PC-9 (cell line): ENCODE data around the gene DOCK4. TPM values are rescaled to one million over a fixed set of nuclear protein-coding genes. Genes with fewer than 3 reads are reported as not detected.

ENCODE experiments used
- BruUV-seq: library from RNA; stranded (reverse); fragments of 400-500 nt; replicated peaks from 2 replicates; lab custom pipeline; 2021; lab: Mats Ljungman, UMichigan
- CTCF ChIA-PET: fragments of 300-600 bp; sonication (Branson Sonifier 250); formaldehyde crosslinking; loops from one replicate; lab custom pipeline; 2022; ENCODE audit warnings: antibody characterized with exemption; lab: Charles Lee
- POLR2A ChIA-PET: fragments of 300-600 bp; sonication (Branson Sonifier 250); formaldehyde crosslinking; loops from one replicate; lab custom pipeline; 2022; ENCODE audit warnings: antibody characterized with exemption; ENCODE audit not compliant: unreplicated experiment; lab: Charles Lee
- DNase-seq, 2 experiments: peaks; one replicate each; pipeline versions ENCODE4 v3.0.0 to v3.0.0-alpha.2; 2015 to 2022; ENCODE audit warnings: mixed read lengths in 1 of 2
- H2AFZ ChIP-seq: fragments of 200-600 bp; sonication (generic); 2 replicates; pipeline ENCODE4 v1.8.1; 2017; ENCODE audit warnings: antibody characterized with exemption
- H3F3A ChIP-seq: fragments of 200-600 bp; sonication (generic); 2 replicates; pipeline ENCODE4 v1.8.1; 2017; ENCODE audit warnings: antibody characterized with exemption, mild to moderate bottlenecking, low read depth; ENCODE audit not compliant: insufficient read depth
- H3K27ac ChIP-seq: fragments of 200-600 bp; sonication (generic); 2 replicates; pipeline ENCODE4 v1.6.1; 2016; ENCODE audit warnings: mixed run types
- H3K27me3 ChIP-seq: fragments of 200-600 bp; sonication (generic); 2 replicates; pipeline ENCODE4 v1.6.1; 2016; ENCODE audit warnings: low read depth, mixed run types; ENCODE audit not compliant: insufficient read depth
- H3K36me3 ChIP-seq: fragments of 200-600 bp; sonication (generic); 2 replicates; pipeline ENCODE4 v1.6.1; 2016; ENCODE audit warnings: low read depth, mixed run types
- H3K4me1 ChIP-seq: fragments of 200-600 bp; sonication (generic); replicated peaks from 2 replicates; pipeline ENCODE4 v1.6.1; 2016; ENCODE audit warnings: mixed run types; ENCODE audit not compliant: insufficient read depth
- H3K4me2 ChIP-seq: fragments of 200-600 bp; sonication (generic); 2 replicates; pipeline ENCODE4 v1.6.1; 2017; ENCODE audit warnings: mixed run types
- H3K4me3 ChIP-seq: fragments of 200-600 bp; sonication (generic); 2 replicates; pipeline ENCODE4 v1.6.1; 2016; ENCODE audit warnings: mixed run types
- H3K79me2 ChIP-seq: fragments of 200-600 bp; sonication (generic); 2 replicates; pipeline ENCODE4 v1.6.1; 2017; ENCODE audit warnings: low read depth, mixed run types
- H3K9me2 ChIP-seq: fragments of 200-600 bp; sonication (generic); 2 replicates; pipeline ENCODE4 v1.8.1; 2017; ENCODE audit warnings: mild to moderate bottlenecking; ENCODE audit not compliant: insufficient read depth
- H3K9me3 ChIP-seq: fragments of 200-600 bp; sonication (generic); 2 replicates; pipeline ENCODE4 v1.8.1; 2016; ENCODE audit warnings: low read depth; ENCODE audit not compliant: insufficient read depth
- H4K20me1 ChIP-seq: fragments of 200-600 bp; sonication (generic); 2 replicates; pipeline ENCODE4 v1.8.1; 2017; ENCODE audit not compliant: insufficient read depth
- CTCF ChIP-seq: fragments of 200-600 bp; sonication (generic); conservative IDR thresholded peaks from 2 replicates; pipeline ENCODE4 v1.6.1; 2017; ENCODE audit warnings: mixed run types, antibody characterized with exemption, mild to moderate bottlenecking, moderate library complexity
- EZH2 ChIP-seq: fragments of 200-600 bp; sonication (generic); IDR thresholded peaks from 2 replicates; pipeline ENCODE4 v1.8.0; 2017; ENCODE audit warnings: antibody characterized with exemption, low read depth
- intact Hi-C: fragments of 100-400 bp; cut with micrococcal nuclease; formaldehyde crosslinking; loops from one replicate; pipeline ENCODE4 v1.10.0; 2022; ENCODE audit not compliant: unreplicated experiment
- total RNA-seq: library from RNA; stranded (reverse); gene quantifications from 2 replicates; pipeline ENCODE4 v1.2.3, GENCODE V29; 2021

DOCK4 gene
- total RNA-seq, 1 experiment from 2014 or later = 0.98 TPM

- DNase-seq = no peak
- intact Hi-C loops = no loop called here
- ChIA-PET CTCF (no interaction called here), POLR2A (no interaction called here)
- Histone ChIP-seq H3K4me2 (no peak overlapping the region), H3K27me3 (no peaks in the 10 kb centered on the region), H3K9me2 (no peaks in the 10 kb centered on the region), H4K20me1 (no peaks in the 10 kb centered on the region), H3K4me1 (no peaks in the 10 kb centered on the region), H3K27ac (no peak overlapping the region), H3K36me3 (no peaks in the 10 kb centered on the region), H3K9me3 (no peaks in the 10 kb centered on the region), H3K4me3 (no peak overlapping the region), H3K79me2 (no peaks in the 10 kb centered on the region), H3F3A (no peaks in the 10 kb centered on the region), H2AFZ (no peak overlapping the region)
- BruUV-seq = no TSS peak
- no peak for TF ChIP-seq EZH2
- TF ChIP-seq CTCF = no peak
Observed at GRCh38 chr7:112058686-112059085, 147.5 kb downstream of the DOCK4 start.

GRCh38 chr7:112056409-112056808, 149.8 kb downstream of the DOCK4 start:
- intact Hi-C loops = no loop called here
- H2AFZ ChIP-seq = no peak overlapping the region
- H4K20me1 ChIP-seq = no peaks in the 10 kb centered on the region
- H3K9me3 ChIP-seq = no peaks in the 10 kb centered on the region
- no peaks in the 10 kb centered on the region for H3F3A ChIP-seq
- CTCF ChIA-PET = no interaction called here
- H3K79me2 ChIP-seq = no peaks in the 10 kb centered on the region
- BruUV-seq = no TSS peak
- H3K36me3 ChIP-seq = no peaks in the 10 kb centered on the region
- H3K4me3 ChIP-seq = no peak overlapping the region
- POLR2A ChIA-PET = interaction anchor here (0.7 kb wide), 1 partner anchor 395 kb away, joined by 3 read pairs; no protein-coding TSS in a partner anchor
- H3K9me2 ChIP-seq = no peaks in the 10 kb centered on the region
- no peaks in the 10 kb centered on the region for H3K27me3 ChIP-seq
- H3K4me1 ChIP-seq = no peaks in the 10 kb centered on the region
- TF ChIP-seq CTCF (no peak), EZH2 (no peak)
- no peak for DNase-seq
- no peak overlapping the region for H3K27ac ChIP-seq
- no peak overlapping the region for H3K4me2 ChIP-seq

GRCh38 chr7:112053737-112054069, 152.5 kb downstream of the DOCK4 start:
- Histone ChIP-seq H3K27me3 (no peaks in the 10 kb centered on the region), H3K4me2 (no peak overlapping the region), H3K79me2 (no peaks in the 10 kb centered on the region), H3K9me2 (no peaks in the 10 kb centered on the region), H3K36me3 (no peaks in the 10 kb centered on the region), H2AFZ (no peak overlapping the region), H3K9me3 (no peaks in the 10 kb centered on the region), H4K20me1 (no peaks in the 10 kb centered on the region), H3F3A (no peaks in the 10 kb centered on the region), H3K4me1 (no peaks in the 10 kb centered on the region), H3K4me3 (no peak overlapping the region), H3K27ac (no peak overlapping the region)
- CTCF ChIA-PET = no interaction called here
- no TSS peak for BruUV-seq
- TF ChIP-seq EZH2 = no peak
- TF ChIP-seq CTCF = no peak
- DNase-seq = no peak
- POLR2A ChIA-PET = no interaction called here
- intact Hi-C loops = no loop called here
